ENCODE data around the gene SCNN1G.

GRCh38 chr16:23137256-23137655 is 45.3 kb upstream of the SCNN1G start:
- TF ChIP-seq ZNF425 (CRISPR knock-in tag; conservative IDR thresholded peaks at IDR 0.05) (no peak), CTCF (IDR thresholded peaks at IDR 0.05) (no peak), FOXK1 (CRISPR knock-in tag; IDR thresholded peaks at IDR 0.05) (no peak), ZNF138 (CRISPR knock-in tag; conservative IDR thresholded peaks at IDR 0.05) (no peak), ESRRA (CRISPR knock-in tag; IDR thresholded peaks at IDR 0.05; ENCODE audit: borderline replicate concordance) (no peak), HMGXB4 (CRISPR knock-in tag; IDR thresholded peaks at IDR 0.05) (no peak), ZNF512 (CRISPR knock-in tag; IDR thresholded peaks at IDR 0.05; ENCODE audit: borderline replicate concordance) (no peak), NR2C2 (CRISPR knock-in tag; IDR thresholded peaks at IDR 0.05) (no peak), ATF3 (CRISPR knock-in tag; conservative IDR thresholded peaks at IDR 0.05) (no peak)

Measured in WTC11 (cell line).